K562 (cell line): ENCODE data around the gene HPCAL1.

Experiments
- CHD1 ChIP-seq: fragments of 200-600 bp; sonication (generic); IDR thresholded peaks from one replicate; pipeline ENCODE4 v1.6.1; 2012; ENCODE audit warnings: mild to moderate bottlenecking, moderate library complexity, low read length, inconsistent platforms
- TF ChIP-seq, protein P1 (sequence below): IDR thresholded peaks from 2 replicates; pipeline ENCODE4 v1.6.1; 2011; ENCODE audit warnings: borderline replicate concordance, low read depth, mild to moderate bottlenecking, moderate library complexity, low read length; ENCODE audit not compliant: insufficient read depth, poor library complexity, severe bottlenecking

DNA sequence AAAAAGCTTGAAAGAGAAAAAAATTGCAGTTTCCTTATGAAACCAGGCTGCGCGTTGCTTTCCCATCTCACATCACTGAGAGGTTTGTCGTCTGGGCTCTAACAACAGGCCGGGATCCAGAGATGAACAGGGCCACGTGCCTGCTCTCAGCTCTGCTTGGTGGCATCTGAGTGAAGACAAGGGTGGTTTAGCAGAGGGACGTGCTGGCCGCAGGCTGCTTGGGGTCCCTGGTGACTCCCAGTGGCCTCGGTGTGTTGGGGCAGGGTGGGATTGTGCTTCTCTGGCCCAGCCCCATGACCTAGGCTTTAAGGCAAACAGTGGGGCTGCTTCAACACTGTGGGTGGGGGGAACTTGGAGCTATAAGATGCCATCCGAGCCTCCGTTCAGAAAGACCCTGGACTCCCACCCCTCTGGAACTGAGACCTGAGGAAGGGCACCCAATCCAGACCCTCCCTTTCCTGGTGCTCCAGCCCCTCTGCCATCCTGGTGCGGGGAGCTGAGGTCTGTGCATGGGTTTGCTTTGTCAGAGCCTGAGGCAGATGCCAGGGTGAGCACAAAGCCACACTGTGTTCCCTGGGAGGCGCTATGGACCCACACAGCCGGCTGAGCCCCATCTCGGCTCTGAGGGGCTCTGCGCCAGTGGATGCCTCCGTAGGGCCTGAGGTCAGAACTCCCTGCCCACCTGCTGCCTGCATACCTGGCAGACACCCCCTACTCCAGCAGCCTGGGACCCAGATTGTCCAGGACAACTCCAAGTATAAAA lies 18.4 kb upstream of the HPCAL1 start:
- TF ChIP-seq, protein P1, sequence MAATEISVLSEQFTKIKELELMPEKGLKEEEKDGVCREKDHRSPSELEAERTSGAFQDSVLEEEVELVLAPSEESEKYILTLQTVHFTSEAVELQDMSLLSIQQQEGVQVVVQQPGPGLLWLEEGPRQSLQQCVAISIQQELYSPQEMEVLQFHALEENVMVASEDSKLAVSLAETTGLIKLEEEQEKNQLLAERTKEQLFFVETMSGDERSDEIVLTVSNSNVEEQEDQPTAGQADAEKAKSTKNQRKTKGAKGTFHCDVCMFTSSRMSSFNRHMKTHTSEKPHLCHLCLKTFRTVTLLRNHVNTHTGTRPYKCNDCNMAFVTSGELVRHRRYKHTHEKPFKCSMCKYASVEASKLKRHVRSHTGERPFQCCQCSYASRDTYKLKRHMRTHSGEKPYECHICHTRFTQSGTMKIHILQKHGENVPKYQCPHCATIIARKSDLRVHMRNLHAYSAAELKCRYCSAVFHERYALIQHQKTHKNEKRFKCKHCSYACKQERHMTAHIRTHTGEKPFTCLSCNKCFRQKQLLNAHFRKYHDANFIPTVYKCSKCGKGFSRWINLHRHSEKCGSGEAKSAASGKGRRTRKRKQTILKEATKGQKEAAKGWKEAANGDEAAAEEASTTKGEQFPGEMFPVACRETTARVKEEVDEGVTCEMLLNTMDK, result no peak
- no peak for TF ChIP-seq CHD1
